ENCODE measurements around the gene NSFL1C. TPM values are rescaled to one million over a fixed set of nuclear protein-coding genes. Genes with fewer than 3 reads are reported as not detected.

Gene NSFL1C
- total RNA-seq, 1 donor from 2014 or later, result 79.3 TPM

- intact Hi-C loops (cut with micrococcal nuclease), result no loop called here
Observed at GRCh38 chr20:1396264-1396663, 70.4 kb downstream of the NSFL1C start.

GRCh38 chr20:1394686-1395085 lies 72.0 kb downstream of the NSFL1C start:
- intact Hi-C loops (cut with micrococcal nuclease), result no loop called here

- intact Hi-C loops (cut with micrococcal nuclease), result loop anchor here (1.0 to 2.0 kb wide), 8 partner anchors 23 to 275 kb away; partner anchors contain the start of genes PSMF1 and SNPH
Observed at GRCh38 chr20:1393507-1393882, 73.2 kb downstream of the NSFL1C start.

GRCh38 chr20:1392693-1393506 lies 73.7 kb downstream of the NSFL1C start, which contains the start of gene FKBP1A:
TSS of gene FKBP1A (minus strand) at chr20:1393054. CDS start at chr20:1392998, 56 bp downstream.
- intact Hi-C loops (cut with micrococcal nuclease), result loop anchor here (1.0 to 2.0 kb wide), 9 partner anchors 23 to 275 kb away; partner anchors contain the start of genes PSMF1, RAD21L1 and SNPH

GRCh38 chr20:1392443-1392692 lies 74.3 kb downstream of the NSFL1C start:
- intact Hi-C loops (cut with micrococcal nuclease), result loop anchor here (1.0 to 2.0 kb wide), 2 partner anchors 28 to 166 kb away; partner anchors contain the start of gene RAD21L1

Other genes starting within 250 kb of the NSFL1C start
- not detected in 2 replicates for gene RAD21L1, start 240.8 kb downstream of the NSFL1C start, total RNA-seq
- 6.1 and 6.8 TPM in 2 replicates for gene SNPH, start 200.6 kb downstream of the NSFL1C start, total RNA-seq
- 1.9 and 2.5 TPM in 2 replicates for gene SDCBP2, start 137.7 kb downstream of the NSFL1C start, total RNA-seq
- gene FKBP1A, start 73.8 kb downstream of the NSFL1C start, total RNA-seq, result 253 and 254 TPM in 2 replicates
- gene SIRPB2, start 24.6 kb upstream of the NSFL1C start, total RNA-seq, result not detected in 2 replicates
- 0.29 and 0.39 TPM in 2 replicates for gene SIRPD, start 90.9 kb upstream of the NSFL1C start, total RNA-seq
- 3.0 and 4.5 TPM in 2 replicates for gene SIRPB1, start 153.2 kb upstream of the NSFL1C start, total RNA-seq
- gene SIRPG, start 190.9 kb upstream of the NSFL1C start, total RNA-seq, result 70.5 and 70.7 TPM in 2 replicates

Measured in T-helper 1 cell treated with Interleukin-12 subunit alpha and Interleukin-12 subunit beta and Interleukin-4 antibody, amounts not matched to agents 30 ng/mL and 1 ng/mL, for 36 hours (primary cell).